Activated gamma-delta T cell treated with Interleukin-2 at 50 U/mL for 16 hours (primary cell): ENCODE measurements around the gene NCS1.

Source experiments
- DNase-seq: peaks from one replicate; pipeline ENCODE4 v3.0.0-alpha.2; 2020

The NCS1 gene

DNA sequence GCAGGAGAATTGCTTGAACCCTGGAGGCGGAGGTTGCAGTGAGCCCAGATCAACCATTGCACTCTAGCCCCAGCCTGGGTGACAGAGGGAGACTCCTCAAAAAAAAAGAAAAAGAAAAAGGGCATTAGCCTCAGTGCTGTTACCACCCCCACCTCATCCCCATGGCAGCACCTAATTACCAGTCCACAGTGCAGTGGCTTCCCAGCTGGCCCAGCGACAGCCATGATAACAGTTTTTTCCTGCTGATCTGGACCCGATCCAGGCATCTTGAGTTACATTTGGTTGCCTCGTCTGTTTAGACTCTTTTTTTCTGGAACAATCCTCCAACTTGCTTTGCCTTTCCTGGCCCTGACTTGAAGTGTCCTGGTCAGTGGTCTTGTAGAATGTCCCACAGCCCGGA is 24.4 kb downstream of the NCS1 start:
- DNase-seq = no peak

DNA sequence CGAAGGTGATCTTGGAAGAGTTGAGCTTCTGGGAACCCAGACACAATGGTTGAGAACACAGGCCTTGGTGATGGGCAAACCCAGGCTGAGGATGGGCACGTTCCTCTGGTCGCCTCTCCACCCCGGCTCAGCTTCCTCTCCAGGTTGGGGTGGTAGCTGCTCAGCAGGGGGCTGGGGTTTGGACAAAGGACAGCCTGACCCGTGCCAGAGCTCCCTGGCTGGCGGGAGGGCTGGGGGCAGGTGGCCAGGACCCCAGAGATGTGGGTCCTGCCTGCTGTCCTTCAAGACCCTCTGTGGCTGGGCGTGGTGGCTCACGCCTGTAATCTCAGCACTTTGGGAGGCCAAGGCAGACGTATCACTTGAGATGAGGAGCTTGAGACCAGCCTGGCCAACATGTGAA is 25.2 kb downstream of the NCS1 start:
- DNase-seq = no peak

DNA sequence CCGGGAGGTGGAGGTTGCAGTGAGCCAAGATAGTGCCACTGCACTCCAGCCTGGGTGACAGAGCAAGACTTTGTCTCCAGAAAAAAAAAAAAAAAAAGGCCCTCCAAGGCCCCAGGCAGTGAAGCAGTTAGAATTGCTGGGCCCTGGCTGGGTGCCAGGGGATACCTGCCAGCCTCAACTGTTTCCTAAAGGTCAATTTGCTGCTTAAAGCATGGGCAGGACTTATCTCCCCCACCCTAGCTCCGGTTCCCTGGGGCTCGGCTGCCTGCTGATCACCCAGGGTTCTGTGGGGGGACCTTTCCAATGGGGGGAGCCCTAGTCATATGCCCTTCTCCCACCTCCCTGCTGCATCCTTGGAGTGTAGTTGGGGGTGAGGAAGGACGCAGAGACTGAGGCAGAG is 25.7 kb downstream of the NCS1 start:
- no peak for DNase-seq

DNA sequence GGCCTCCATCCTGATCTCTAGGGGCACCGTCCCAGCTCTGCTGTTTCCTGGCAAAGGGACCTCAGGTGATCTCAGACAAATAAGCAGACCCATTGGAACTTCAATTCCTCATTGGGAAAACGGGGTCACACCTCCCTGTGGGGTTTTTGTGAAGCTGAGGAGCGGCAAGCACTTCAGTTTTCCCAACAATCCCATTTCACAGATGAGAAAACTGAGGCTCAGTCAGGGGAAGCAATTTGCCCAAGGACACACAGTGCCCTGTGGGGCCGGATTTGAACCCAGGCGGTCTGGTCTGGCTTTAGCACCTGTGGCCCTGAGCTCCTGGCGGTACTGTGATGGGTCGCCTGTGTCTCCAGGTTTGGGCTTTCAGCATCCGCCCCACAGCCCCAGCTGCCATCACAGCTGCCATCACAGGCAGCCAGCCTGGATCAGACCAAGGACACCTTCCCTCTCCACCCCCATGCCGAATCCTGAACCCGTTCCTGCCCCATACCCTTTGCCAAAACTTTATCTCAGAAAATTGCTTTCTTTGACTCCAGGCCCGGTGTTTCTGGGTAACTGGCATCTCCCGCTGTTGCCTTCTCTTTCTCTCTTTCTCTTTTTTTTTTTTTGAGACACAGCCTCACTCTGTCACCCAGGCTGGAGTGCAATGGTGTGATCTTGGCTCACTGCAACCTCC is 26.4 kb downstream of the NCS1 start:
- DNase-seq = no peak

DNA sequence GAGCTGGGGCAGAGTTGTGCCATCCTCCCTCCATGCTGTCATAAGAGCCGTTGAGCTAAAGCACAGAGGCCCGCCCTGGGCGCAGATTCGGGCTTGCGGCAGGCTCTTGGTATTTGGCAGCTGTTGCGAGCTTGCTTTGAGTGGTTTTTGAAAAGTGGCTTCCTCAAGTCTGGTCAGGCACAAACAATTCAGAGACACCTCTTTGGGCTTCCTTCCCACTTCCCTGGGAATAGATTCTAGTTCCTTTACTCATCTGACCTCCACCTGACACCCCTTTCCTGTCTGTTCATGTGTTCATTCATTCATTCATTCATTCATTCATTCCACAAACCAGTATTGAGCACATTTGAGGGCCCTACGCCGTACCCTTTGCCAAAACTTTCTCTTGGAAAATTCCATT is 27.4 kb downstream of the NCS1 start:
- DNase-seq = no peak

DNA sequence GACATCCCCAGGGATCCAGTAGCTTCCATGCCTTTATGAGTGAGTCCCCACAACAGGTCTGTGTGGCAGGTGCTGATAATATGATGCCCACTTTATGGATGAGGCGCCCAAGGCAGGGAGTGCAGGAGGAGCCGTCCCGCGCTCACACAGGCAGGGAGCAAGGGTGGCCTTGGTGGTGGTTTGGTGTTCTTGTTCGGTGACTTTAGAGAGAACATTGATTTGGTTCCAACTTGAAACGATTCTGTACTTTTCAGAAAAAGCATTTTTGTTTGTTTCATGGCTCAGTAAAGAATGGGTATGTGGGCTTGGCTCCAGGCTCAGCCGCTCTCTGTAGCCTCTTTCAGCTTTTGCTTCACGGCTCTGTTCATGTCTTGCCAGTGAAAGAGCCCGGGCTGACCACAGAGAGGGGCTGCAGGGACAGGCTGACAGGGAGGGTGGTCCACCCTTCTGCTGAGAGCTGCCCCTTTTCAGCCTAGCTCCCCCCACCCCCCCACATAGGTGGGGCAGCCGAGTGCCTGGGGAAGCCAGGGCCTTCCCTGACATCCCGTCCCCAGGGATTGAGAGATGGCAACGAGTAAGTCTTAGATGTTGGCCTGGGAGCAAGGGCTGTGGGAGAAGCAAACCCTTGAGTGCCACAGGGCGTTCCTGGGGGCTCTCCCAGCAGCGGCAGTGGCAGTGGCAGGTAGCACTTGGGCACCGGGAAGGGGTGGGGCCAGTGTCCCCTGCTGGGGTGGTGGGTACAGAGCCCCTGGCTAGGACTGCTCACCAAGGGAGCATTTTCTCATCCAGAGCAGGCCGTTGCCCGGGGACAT is 28.0 kb downstream of the NCS1 start:
- no peak for DNase-seq

DNA sequence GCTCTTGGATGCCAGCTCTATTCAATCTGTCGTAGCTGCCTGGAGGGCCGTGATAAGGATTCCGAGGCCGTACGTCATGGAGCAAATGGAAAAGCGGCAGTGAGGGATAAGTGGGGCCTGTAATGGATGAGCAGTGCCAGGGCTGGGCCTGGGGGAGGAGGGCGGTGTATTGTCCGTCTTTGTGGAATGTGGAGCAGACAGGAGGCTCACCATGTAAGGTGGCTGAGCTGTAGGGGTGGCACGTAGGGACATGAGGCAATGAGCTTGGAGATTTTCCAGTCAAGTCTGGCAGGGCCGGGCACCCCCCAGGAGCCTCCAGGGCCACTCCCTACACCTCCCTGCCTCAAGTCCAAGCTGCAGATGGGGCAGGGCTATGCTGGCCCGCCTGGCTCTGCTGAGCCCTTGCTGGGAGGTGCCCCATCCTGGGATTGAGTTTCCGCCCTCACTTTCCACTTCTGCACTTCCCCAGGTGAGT is 29.2 kb downstream of the NCS1 start:
- DNase-seq = no peak

DNA sequence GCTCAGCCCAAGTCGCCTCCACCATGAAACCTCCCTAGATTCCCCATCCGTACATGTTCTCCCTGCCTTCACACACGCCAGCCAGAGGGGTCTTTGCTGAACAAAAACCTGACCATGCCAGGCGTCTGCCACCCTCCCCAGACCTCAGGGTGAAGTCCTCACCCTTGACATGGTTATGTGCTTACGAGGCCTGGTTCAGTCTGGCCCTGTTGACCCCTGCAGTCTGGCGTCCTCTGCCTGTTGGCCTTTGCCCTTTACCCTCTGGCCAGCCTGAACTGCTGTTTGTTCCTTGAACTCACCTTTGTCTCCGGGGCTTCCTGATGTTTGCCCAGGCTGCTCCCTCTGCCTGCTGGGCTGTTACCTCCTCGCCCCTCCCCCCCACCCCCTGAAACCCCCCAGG is 29.8 kb downstream of the NCS1 start:
- no peak for DNase-seq

DNA sequence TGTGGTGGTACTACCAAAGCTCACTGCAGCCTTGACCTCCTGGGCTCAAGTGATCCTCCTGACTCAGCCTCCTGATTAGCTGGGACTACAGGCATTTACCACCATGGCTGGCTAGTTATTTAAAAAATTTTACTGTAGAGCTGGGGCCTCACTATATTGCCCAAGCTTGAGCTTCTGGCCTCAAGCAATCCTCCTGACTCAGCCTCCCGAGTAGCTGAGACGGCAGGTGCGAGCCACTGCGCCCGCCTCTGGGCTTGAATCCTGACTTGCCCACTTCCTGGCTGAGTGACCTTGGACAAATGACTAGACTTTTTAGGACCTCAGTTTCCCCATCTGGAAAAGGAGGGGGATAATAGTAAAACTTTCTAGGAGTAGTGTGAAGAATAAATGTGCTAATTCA is 32.1 kb downstream of the NCS1 start:
- DNase-seq = no peak

DNA sequence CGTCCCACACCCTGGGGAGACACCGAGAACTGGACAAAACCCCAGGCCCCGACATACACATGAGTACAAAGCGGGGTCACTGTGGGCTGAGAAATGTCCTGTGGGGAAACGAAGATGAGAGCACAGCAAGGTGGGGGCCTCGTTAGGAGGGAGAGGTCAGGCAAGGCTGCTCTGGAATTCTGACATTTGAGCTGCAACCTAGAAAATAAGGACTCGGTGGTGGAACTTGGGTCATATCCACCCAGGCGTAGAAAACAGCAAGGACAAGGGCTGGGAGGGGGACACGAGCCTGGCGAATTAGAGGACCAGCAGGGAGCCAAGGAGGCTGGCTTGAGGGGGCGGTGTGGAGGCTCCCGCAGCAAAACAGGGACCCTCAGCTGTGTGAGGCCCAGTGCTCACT is 32.8 kb downstream of the NCS1 start:
- no peak for DNase-seq

DNA sequence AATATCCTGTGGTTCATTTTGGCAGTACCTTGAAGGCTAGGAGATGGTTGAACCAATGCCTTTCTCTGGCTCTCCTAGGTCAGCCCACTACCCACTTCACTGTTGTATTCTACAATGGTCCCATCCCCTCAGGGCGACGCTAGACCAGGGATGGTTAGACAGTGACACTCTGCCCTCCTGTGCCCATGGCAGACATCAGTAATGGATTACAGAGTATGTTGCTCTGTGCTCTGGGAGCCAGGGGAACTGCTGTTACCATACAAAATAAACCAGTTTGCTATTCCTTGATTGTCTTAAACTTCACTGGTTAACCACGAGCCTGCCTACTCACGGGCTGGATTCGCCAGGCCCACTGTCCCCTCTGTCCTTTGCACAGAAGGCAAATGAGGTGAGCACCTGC is 33.7 kb downstream of the NCS1 start:
- DNase-seq = no peak

DNA sequence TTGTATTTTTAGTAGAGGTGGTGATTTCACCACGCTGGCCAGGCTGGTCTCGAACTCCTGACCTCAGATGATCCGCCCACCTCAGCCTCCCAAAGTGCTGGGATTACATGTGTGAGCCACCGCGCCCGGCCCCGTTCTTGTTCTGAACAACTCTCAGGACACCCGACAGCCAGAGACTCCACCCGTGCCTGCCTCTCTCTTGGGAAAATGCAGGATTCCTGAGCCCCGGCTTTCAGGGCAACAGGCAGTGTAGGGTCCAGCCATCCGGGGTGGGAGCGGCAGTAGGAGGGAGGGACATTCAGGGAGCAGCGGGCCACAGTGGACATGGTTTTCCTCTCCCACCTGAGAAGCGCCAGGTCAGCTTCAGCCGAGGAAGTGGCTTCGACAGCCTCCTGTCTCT is 34.4 kb downstream of the NCS1 start:
- no peak for DNase-seq

DNA sequence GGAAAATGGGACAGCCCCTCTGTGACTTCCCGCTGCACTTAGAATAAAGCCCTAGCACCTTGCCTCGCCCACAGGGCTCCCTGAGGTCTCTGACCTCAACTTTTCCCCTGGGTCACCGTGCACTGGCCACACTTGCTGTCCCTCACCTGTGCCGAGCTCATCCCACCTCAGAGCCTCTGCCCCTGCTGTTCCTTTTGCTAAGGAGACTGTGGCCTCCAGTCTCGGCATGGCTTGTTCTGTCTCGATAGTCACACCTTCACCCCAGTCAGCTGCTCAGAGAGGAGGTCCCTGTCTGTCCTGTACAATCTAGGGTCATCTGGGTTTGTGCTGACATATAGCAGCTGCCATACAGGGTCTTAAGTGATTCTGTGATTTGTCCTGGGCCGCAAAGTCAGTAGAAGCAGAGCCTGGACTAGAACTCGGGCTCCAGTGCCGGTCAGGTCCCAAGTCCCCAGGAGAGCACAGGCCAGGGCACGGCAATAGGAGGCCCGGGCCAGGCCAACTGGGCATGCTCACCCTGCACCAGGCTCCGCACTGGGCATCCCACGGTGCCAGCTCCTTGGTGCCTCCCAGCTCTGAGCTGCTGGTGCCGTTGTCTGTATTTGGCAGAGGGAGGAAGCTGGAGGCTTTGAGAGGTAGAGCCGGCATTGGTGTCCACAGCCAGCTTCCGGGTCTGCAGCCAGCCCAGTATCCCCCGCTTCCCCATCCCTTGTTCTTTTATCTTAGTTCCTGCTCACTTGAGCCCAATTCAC is 35.2 kb downstream of the NCS1 start:
- DNase-seq = no peak

DNA sequence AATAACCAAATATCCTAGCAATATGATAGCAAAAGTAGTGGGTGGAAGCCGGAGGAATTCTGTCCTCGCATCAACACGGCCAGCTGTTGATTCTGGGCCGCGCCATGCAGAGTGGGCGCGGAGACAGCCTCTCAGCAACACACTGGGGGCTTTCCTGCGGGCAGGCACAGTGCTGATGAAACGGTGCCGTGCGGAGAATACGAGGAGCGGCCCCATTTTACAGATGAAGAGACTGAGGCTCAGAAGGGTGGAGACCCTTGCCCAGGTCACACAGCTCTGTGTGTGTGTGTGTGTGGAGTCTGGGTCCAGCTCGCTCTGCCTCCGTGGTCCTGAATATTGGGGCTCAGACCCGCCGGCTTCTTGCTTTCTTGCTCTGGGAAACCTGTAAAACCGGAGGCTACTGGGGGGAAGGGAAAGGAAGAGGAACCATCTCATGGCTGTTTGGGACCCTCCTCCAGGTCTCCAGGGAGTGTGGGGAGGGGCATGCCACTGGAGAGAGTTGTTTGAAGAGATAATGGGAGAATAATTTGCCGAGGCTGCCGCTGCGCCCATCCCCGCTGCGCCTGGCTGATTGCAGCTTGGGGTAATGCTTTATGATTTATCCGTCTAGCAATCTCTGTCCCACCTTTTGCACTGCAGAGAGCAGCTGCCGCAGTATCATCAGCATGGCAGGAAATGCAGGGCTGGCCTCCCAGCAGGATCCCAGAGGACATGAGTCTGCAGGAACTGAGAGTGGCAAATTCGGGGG is 36.6 kb downstream of the NCS1 start:
- DNase-seq = no peak

DNA sequence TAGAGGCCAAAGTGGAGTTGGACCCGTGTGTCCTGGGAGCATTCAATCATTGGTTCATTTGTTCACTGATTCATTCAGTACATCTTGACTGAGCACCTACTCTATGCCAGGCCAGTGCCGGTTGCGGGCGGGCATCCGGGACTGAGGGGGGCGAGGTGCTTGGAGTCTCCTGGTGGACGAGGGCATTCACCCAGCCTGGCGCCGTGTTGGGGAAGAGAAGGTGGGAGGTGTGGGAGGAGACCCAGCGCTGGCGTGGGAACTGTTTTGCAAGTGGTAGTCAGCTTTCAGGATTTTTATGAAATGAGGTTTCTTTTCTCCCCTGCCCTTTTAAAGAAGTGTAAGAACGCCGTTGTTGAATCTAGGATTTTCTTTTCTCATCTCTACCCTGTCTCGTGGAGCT is 37.2 kb downstream of the NCS1 start:
- DNase-seq = no peak

DNA sequence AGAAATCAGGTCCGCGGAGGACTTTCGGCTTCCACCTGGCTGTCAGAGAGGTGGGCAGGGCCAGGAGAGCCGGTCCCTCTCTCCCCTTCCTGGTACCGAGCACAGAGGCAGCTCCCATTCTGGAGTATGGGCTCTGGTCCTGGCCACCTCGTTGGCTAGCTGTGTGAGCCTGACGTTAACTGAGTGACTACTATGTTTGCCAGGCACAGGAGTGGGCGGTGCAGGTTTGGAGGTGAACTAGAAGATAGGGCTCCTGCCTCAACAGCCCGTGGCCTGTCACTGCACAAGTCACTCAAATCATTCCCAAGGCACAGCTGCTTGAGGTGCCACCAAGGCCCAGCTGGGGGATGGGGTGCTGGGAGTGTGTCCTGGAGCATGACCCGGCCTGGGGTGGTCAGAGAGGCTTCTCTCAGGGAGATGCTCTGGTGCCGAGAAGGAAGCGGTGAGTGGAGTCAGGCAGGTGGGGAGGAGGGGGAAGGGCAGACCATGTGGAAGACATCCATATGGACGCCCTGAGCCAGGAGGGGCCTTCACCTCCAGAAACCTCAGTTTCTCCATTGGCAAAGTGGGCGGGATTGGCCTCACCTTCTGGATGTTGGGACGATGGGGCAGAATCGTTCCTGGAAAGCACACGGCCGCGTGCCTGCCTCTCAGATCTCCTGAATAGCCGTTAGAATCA is 39.5 kb downstream of the NCS1 start:
- DNase-seq = no peak

DNA sequence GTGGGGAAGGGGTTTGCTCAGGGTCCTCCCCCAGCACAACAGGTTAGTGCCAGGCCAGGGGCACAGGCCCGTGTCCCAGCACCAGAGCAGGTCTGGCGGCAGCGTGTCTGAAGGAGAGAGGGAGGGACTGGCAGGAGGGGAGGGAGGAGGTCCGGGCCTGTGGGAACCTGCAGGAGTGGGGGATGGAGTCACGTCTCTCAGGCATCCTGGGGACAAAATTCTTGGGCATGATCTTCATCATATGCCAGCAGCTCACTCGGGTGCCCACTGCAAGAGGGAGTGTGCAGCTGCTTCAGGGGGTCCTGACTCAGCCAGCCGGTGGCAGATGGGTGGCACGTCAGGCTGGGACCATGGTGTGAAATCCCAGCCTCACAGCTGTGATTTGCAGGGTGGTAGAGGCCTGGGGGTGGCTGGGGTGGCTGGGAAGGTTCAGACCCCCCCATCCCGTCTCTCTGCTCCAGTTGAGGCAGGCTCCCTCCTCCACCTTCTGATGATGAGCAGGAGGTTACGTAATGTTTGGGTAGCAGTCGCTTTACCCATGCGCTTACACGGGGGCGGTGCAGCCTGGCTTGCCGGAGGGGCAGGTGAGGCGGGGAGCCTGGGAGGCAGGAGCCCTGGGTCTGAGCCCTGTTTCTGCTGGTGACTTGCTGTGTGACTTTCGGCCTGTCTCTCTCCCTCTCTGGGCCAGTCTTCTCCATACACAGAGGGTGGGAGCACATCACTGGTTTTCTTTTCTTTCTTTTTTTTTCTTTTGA is 40.5 kb downstream of the NCS1 start:
- no peak for DNase-seq

DNA sequence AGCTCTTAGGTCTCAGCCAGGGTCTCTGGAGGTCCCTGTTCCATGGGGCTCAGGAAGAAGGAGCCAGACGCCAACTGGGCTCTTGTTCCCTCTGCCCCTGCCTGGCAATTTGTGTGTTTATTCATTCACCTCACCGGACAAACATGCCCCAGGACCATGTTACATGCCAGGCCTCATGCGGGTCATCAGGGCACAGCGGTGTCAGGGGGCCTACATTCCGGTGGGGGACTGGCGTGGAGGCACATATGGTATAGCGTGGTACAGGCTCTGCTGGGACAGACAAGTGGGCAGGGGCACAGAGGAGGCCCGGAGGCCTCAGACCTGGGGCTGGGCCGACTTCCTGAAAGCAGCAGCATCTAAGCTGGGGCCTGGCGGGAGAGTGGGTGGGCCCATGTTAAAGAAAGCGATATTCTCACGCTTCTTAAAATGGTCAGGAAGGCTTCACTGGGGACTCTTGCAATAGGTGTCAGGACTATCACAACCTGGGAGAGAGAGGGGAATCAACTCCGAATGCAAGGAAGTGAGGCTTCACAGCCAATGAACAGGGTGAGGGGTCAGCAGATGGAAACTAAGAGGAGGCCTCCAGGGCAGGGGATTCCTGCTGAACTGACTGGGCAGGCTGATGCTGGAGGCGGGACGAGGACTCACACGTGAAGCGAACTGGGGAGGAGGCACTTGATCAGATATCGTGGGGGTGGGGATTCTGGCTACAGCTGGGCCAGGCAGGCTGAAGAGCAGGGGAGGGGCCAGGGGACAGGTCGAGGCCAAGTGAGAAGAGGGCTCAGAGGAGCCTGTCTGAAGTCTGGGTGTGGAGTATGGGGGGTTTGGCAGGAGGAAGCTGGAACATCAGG is 41.9 kb downstream of the NCS1 start:
- DNase-seq = no peak

DNA sequence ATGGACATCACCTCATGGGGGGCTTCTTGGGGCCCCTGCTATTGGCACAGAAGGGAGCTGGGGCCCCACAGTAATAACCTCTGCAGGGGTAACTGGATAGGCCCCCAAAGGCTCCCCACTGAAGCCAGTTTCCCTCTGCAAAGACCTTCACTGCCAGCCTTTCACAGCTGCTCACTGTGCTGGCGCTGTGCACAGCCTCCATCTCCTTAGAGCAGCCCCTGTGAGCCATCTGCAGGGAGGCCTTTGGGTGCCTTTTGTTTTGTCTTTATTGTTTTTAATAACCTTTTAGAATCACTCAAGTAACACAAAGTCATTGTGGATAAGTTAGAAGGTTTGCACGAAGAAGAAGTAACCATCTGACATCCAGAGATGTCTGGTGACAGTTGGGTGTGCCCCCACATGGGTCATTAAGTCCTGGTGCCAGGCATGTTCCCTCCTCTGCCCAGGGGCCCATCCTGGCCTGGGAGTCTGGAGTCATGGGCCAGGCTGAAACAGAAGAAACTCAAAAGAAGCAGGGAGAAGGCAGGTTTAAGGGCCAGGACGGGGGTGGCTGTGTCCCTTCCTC is 42.7 kb downstream of the NCS1 start:
- no peak for DNase-seq

DNA sequence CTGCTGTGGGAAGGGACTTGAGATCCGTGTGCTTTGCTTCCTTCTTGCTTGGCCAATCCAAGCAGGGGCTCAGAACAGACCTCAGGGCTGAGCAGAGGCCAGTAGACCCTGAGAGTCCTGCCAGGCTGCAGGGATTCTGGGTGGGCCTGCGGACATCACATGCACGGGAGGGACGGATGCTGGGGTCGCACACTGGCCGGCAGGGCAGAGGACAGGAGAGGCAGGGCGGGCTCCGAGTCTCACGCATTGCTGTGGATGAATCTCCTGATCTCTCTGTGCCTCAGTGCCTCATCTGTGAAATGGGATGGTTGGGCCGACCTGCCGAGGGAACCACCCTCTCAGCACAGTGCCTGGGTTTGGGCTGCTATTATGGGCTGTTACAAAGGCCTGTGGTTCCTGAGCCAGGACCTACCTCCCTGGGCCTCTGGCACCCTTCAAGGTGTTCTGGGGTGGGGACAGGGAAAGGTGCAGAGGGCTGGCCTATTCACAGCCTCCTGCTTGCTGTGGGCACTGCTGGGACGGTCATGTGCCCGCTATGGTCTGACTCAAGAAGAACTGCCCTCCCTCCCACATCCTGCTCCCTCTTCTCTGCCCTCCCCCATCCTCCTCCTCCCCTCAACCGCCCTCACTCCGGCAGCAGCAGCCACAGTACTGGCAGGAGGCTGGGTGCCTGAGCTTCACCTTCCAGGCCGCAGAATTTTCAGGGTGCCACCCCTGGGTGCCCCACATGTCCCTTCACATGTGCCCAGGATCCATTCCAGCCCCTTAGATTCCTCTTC is 43.3 kb downstream of the NCS1 start:
- no peak for DNase-seq
